Stromal cell of bone marrow (primary cell): ENCODE results near the gene CDA.
A peak's percentile ranks its signal among the peaks of the same experiment; 100 is the strongest.
"Not testable (repeated sequence)": the region's sequence is repeated elsewhere in the genome, so short reads cannot be mapped to it uniquely, and the experiment has no call there.

Experiments
- DNase-seq: peaks from one replicate; pipeline ENCODE4 v3.0.0-alpha.2; 2012; ENCODE audit warnings: low read depth

Gene CDA

DNA sequence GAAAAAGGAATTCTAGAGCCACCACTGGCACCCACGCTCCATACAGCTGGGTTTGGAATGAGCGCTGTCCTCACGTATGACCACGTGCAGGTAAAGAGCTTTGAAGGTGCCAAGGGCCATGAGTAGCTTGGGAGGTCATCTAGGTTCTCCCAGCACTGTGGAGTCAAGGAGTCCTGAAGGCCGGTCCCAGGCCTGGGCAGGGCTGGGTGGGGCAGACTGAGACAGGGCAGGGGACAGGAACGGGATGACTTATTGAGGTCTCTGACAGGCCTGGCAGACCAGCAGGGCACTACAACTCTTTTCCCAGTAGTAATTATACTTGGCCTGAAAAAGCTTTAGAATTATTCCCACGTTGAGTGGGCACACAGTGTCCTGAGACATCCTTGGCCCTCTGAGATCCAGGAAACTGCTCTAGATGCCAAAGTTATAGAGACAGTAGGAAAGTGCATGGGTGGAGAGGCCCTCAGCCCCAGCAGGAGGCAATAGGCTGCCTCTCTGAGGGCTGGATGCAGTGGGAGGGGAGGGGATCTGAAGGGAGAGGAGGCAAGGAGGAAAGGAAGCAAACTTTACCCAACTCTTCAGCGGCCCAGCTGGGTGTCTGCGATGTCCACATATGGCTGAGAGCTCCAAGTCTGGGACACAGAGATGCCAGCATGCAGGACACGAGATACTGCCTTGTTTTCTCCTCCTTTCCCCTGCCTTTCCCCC is 1.8 kb upstream of the CDA start:
- no peak for DNase-seq

DNA sequence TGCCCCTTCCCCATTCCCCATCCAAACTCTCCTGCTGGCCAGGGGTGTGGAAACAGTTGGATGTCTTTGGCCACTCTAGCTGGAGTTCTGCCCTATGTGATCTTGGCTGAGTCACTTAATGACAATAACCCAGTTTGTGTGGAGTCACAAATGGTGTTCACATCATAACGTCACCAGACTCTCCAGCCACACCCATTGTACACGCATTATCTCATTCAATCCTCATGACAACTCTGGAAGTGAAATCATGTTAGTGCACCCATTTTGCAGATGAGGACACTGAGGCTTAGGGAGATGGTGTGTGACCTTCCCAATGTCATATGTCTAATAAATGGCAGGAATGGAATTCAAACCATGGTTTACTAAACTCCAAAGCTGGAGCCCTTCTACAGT is 1.2 kb upstream of the CDA start:
- peak; percentile 68 for DNase-seq

DNA sequence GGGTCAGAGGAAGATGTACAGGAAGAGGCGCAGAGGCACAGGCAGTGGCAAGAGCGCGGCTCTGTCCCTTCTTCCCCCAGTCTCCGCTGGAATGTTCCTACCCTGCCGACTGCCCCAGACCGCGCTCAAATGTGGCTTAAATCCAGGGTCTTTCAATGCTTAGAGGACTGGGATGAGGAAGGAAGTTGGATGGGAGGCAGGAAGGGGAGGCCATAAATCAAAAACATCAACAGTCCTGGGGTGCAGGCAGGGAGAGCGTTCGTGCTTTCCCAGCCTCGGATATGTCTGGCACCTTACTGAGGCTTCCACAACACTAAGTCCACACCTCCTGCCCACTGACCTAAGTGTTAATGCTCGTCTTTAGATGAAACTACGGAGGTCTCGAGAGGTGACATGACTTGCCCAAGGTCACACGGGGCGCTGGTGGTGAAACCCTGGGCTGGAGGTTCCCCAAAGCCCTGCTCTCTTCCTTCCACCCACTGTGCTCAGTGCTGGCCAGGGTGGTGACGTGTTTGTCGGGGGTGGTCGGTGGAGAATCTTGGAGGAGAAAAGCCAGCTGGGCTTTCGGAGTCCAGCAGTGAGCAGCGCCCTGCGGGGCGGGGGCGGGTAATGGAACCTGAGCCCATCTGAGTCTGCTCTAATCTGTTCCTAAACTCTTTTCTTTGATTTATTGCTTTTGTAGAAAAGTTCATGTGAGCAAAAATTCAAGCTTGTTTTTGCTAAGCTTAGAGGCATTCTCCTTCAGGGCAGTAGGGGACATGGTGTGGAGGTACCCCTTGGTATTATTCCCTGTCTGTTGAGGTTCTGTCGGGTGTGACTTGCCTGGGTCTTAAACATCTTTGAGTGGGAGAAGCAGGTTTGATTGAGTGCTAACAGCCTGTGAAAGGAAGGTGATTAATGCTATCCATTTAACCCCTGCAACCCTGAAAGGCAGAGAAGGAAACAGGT is 708 bp downstream of the CDA start:
- no peak for DNase-seq

DNA sequence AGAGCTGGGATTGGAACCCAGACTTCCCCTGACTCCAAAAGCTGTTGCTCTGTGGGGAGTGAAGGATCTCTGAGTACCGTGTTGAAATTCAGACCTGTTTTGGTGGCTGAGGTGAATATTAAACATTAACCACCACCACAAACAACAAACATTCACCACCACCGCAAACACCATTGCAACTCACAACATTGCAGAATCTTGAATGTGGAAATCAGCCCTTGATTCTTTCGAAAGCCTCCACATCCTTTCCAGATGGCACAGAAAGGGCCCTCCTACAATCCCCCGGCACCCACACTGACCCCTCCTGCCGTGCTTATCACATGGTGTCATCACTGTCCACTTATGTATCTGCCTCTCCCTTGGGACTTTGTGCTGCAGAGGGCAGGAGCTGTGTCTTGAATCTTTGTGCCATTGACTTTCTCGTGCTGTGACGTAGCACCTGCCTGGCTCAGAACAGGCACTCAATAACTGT is 1.4 kb downstream of the CDA start:
- DNase-seq = no peak

DNA sequence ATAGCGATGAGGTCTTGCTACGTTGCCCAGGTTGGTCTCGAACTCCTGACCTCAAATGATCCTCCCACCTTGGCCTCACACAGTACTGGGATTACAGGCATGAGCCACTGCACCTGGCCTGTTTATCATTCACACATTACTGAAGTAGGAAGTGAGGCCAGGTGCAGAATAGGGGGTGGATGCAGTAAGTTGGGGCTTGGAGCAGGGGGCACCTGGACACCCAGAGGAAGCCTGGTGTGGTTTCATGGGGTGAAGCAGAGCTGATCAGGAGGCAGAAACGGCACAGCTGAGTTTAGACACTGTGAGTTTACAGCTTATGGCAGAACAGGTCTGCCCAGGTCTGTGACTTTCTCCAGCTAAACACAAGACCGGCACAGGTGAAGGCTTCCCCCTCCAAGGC is 4.9 kb downstream of the CDA start:
- no peak for DNase-seq

DNA sequence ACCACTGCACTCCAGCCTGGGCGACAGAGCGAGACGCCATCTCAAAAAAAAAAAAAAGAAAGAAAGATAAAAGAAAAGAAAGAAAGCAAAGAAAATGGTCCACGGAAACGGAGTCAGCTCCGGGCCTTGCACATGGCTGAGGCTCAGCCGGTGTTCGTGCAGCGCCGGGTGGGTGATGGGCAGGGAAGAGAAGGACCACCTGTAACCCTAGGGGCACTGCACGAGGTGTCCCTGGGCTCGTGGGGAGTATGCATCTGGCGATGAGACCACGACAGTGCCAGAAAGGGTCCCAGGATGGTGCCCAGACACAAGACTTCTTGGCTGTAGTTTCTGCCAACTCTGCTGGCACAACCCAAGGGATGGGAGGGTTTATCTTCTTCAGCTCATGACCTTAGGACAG is 5.8 kb downstream of the CDA start:
- no peak for DNase-seq

DNA sequence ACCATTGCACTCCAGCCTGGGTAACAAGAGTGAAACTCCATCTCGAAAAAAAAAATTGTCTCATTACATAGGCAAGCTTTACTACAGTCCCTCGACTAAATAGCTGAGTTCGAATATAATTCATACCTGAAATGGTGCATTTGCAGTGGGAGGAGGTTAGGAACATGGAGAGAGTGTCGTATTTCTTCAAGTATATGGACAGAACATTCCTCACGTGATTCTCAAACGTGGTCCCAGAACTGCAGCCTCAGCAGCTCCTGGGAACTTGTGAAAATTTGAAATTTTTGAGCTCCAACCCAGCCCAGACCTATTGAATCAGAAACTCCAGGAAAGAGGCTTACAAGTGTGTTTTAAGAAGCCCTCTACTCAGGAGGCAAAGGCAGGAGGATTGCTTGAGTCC is 7.2 kb downstream of the CDA start:
- DNase-seq = no peak

DNA sequence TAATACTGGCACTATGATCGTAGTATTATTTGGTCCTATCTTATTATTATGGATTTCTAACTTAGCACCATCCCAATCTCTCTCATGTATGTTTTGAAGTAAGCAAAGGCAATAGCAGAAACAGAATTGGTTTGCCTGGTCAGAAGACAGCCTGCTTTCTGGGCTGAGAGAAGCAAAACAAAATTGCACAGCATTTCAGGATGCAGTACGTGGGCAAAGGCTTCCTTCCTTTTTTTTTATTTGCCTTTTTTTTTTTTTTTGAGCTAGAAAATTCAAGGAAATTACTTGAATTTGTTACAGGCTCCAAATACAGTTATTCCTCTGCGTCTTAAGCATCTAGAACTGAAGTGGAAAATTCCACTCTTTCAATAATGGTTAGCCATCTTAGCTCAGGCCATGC is 8.8 kb downstream of the CDA start:
- no peak for DNase-seq

DNA sequence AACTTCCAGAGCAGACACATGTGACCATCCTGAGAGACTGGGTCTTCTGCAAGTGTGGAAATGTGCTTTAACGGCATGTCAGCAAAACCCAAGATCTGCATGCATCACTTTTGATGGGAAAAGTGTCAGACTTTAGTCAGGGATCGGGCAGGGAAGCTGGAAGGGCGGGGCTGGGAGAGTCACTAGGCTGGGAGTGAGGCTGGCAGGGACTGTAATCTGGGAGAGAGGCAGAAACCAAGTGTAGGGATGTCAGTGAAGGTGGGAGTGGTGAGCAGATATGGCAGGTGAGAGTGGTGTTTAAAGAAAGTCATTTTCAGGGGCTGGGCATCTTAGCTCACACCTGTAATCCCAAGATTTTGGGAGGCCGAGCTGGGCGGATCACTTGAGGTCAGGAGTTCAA is 11.3 kb downstream of the CDA start:
- DNase-seq = no peak

DNA sequence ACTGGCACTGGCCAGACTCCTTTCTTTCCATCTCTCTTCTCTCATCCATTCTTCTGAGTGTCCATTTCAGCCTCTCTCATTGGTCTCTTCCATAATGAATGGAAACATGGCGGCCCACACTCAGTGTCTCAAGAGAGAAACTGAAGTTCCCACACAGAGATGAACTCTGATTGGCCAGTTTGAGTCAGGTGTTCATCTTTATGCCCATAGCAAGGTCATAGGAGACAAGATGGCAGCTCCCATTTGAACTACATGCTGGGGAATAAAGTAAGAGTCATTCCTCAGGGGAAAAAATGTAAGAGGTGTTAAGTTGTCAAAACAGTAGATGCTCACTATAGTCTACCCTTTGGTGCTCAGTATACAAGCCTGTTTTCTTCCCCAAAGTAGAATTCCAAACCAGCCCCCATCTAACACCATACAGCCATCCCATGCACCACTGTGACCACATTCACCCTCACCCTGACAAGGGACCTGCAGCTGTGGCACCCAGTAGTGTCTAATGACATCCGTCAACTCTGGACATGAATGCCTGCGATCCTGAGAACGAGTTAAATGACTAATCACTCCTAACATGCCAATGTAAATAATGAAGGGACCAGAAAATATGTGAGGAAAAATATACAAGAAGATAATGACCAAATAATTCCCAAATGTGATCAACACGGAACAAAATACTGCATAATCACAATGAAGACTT is 12.4 kb downstream of the CDA start:
- DNase-seq = no peak

DNA sequence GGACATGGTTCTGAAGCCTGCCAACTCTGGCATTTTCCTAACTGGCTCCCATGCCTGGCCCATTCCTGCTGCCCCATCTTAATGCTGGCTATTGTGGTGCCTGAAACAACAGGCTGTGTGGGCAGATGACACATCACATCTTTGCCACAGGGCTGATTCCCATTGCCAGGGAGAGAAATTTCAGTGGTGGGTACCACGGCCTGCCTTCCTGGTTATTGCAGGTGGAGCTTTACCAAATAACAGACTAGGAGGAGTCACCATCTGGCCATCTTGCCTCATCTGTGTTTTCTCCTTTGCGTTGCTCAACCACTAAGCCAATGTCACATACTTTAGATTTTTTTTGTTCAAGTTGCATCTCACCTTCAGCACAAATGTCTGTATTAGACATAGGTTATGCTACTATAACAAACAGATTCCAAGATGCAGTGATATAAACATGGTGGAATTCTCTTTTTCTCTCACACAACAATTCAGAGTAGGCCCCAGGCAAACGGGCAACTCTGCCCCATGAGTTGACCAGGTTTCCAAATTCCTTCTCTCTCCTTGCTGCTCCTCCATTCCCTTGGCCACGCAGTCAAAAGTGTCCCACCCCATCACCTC is 14.1 kb downstream of the CDA start:
- no peak for DNase-seq

DNA sequence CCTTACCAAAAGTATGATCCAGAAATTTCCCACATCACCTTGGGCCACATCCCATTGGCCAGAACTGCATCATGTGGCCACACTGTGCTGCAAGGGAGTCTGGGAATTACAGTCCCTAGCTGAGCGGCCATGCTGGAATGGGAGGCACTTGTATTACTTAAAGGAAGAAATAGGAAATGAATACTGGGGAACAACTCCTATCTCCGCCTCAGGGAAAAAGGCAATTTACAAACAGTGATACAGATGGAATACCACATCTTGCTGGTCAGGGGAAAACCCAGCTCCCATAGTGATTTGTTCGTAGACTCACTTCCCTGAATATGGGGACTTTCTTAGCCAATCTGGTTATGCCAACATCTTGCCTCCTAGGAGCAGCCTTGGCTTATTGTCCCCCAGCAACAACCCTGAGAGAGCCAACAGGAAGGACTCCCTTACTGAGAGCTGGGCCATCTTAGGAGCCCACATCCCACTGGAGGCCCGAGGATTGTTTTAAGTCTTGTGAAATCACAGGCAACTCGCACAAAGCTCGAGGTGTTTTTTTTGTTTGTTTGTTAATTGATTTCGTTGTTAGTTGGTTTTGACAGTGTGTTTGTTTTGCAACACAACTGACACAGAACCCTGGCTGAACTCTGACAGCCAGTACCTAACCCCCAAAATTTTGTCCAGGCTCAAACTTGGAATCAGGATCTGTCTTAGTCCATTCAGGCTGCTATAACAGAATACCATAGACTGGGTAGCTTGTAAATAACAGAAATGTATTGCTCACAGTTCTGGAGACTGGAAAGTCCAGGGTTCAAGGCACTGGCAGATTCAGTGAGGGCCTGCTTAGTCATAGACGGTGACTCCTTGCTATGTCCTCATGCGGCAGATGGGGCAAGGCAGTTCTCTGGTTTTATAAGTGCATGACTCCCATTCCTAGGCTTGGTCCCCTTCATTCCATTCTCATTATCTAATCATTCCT is 14.9 kb downstream of the CDA start:
- peak; percentile 85 for DNase-seq

DNA sequence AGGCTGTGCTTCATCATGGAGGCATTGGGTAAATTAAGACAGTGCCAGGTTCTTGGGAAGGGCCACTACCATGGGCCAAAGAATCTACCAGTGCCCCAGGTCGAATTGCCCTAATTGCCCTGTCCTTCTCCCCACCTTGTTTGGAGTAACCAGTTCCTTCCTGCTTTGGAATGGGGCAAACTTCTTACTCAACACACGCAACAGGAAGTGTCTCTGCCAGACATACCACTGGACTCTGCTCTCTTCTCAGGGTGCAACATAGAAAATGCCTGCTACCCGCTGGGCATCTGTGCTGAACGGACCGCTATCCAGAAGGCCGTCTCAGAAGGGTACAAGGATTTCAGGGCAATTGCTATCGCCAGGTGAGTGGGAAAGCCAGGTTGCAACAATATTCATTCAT is 15.8 kb downstream of the CDA start:
- DNase-seq = no peak

DNA sequence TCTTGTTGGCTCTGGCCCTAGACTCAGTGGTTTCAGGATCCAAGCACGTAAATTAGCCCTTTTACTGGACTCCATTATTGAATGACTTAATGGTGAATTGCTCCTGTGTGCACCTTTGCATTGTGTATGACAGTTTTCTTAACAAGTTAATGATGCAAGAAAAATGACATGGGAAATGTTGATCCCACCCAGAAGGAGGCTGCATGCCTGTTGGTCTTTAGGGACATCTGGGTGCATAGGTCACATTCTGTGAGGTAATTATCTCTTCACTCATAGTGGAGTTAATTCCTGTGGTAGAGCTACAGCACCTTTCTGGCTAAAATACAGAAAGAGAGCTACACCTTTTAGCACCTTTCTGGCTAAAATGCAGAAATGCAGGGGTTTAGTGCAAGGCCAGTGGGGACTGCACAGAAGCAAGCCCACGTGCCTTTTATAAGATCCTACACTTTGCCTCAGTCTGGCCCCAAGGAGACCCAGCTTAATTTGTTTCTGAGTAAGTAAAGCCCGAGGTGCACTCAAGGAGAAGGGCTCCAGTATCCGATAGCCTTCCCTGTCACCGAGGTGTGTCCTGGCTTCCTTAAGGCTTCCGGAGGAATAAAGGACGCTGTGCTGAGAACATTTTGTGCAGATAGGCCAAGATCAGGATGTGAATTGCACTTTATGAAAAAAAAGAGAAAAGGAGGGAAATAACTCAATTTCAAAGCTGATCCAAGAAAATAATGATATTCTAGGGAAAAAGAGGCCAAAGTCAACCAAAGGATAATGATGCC is 18.1 kb downstream of the CDA start:
- not testable (repeated sequence) for DNase-seq

DNA sequence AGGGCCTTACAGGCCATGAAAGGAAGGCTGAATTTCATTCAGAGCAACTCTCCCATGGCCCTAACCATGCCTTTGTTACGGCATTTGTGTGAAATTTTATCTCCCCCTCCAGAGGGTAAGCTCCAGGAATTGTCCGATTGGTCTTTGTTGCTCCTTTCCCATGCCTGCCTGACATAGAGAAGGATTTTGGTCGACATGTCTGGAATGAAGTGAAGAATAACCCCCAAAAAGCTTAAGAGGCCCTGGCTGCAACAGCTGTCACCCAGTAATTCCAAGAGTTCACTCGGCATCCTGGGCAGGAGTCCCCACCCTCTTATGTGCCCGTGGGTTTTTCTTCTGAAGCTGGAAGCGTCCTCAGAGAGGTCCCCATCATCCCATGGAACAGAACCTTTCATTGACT is 20.6 kb downstream of the CDA start:
- no peak for DNase-seq

DNA sequence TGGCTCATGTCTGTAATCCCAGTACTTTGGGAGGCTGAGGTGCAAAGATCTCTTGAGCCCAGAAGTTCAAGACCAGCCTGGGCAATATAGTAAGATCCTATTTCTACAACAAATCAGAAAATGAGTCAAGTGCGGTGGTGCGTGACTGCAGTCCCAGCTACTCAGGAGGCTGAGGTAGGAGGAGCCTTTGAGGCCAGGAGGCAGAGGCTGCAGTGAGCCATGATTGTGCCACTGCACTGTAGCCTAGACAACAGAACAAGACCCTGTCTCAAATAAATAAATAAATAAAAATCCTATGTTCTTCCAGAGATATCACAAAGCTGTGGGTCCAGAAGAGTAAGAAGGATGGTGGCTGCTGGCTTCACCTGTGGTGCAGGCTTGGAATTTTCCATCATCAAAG is 22.1 kb downstream of the CDA start:
- no peak for DNase-seq

DNA sequence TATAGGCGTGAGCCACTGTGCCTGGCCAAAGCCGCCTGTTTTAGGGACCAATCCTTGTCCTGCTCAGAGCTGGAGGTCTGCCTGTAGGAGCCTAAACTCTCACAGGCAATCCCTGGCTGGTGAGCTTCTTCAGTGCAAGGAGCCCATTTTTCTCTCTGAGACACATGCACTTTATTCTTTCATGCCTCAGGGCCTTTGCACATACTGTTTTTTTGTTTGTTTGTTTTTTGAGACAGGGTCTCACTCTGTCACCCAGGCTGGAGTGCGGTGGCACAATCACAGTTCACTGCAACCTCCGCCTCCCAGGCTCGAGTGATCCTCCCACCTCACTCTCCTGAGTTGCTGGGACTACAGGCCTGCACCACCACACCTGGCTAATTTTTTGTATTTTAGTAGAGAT is 22.8 kb downstream of the CDA start:
- DNase-seq = no peak

DNA sequence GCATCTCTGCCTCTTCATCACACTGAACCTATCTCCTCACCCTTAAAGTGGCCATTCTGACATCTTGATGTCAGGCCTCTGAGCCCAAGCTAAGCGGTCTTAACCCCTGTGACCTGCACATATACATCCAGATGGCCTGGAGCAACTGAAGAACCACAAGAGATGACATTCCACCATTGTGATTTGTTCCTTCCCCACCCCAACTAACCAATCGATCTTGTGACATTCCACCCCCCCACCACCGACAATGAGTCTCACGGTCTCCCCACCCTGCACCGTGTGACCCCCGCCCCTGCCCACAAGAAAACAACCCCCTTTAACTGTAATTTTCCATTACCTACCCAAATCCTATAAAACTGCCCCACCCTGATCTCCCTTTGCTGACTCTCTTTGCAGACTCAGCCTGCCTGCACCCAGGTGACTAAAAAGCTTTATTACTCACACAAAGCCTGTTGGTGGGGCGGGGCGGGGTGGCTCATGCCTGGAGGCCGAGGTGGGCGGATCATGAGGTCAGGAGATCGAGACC is 23.4 kb downstream of the CDA start:
- DNase-seq = no peak

DNA sequence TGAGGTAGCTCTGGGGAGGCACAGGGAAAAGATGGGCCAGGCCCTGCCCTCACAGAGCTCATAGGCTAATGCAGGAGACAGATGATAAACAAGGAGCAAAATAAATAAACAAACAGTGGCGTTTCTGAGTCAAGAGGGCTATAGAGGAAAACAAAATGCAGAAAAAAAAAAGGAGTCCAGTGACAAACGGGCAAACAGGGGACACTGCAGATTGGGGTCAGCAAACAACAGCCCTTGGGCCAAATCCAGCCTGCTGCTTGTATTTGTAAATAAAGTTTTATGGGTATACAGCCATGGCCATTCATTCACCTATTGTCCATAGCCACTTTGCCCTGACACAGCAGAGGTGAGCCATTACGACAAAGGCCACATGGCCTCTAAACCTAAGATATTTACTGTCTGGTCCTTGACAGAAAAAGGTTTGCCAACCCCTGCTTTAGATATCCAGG is 25.3 kb downstream of the CDA start:
- DNase-seq = no peak
